ENCODE data around the gene CD300H.
"Not testable (repeated sequence)": the region's sequence is repeated elsewhere in the genome, so short reads cannot be mapped to it uniquely, and the experiment has no call there.

CD300H gene

GRCh38 chr17:74584292-74585060, 17.2 kb upstream of the CD300H start:
- no peak for DNase-seq

- no peak for DNase-seq
Observed at GRCh38 chr17:74582633-74583032, 15.3 kb upstream of the CD300H start.

- DNase-seq, result no peak
Observed at GRCh38 chr17:74579900-74580299, 12.6 kb upstream of the CD300H start.

- no peak for DNase-seq
Observed at GRCh38 chr17:74578979-74579378, 11.7 kb upstream of the CD300H start.

- no peak for DNase-seq
Observed at GRCh38 chr17:74574489-74575142, 7.3 kb upstream of the CD300H start.

GRCh38 chr17:74573635-74574034, 6.3 kb upstream of the CD300H start:
- not testable (repeated sequence) for DNase-seq

- no peak for DNase-seq
Observed at GRCh38 chr17:74573169-74573568, 5.9 kb upstream of the CD300H start.

GRCh38 chr17:74571621-74572270, 4.4 kb upstream of the CD300H start:
- no peak for DNase-seq

- no peak for DNase-seq
Observed at GRCh38 chr17:74569020-74570003, 2.0 kb upstream of the CD300H start.

GRCh38 chr17:74568106-74568873, 981 bp upstream of the CD300H start:
- no peak for DNase-seq

- DNase-seq, result no peak
Observed at GRCh38 chr17:74566132-74566753, 1.1 kb downstream of the CD300H start.

GRCh38 chr17:74565126-74565525, 2.2 kb downstream of the CD300H start:
- no peak for DNase-seq

- no peak for DNase-seq
Observed at GRCh38 chr17:74563358-74563757, 4.0 kb downstream of the CD300H start.

- no peak for DNase-seq
Observed at GRCh38 chr17:74561586-74561985, 5.7 kb downstream of the CD300H start.

GRCh38 chr17:74558882-74559519, 8.3 kb downstream of the CD300H start:
- DNase-seq, result no peak

GRCh38 chr17:74558402-74558801, 8.9 kb downstream of the CD300H start:
- DNase-seq, result not testable (repeated sequence)

GRCh38 chr17:74555427-74555940, 11.8 kb downstream of the CD300H start:
- DNase-seq, result no peak

GRCh38 chr17:74554909-74555308, 12.4 kb downstream of the CD300H start:
- no peak for DNase-seq

GRCh38 chr17:74552037-74552436, 15.3 kb downstream of the CD300H start:
- DNase-seq, result peak; percentile 33

- no peak for DNase-seq
Observed at GRCh38 chr17:74550602-74551001, 16.7 kb downstream of the CD300H start.

GRCh38 chr17:74549343-74549742, 18.0 kb downstream of the CD300H start:
- no peak for DNase-seq
